HG03565 (cell line): Measurements from ENCODE around the gene PLCD3.

Experiments used
- ATAC-seq: cut with Tn5 transposase; IDR thresholded peaks from one replicate; pipeline ENCODE4 v1.9.1; 2021; ENCODE audit warnings: mild to moderate bottlenecking, moderate library complexity; ENCODE audit not compliant: unreplicated experiment

PLCD3 gene

DNA sequence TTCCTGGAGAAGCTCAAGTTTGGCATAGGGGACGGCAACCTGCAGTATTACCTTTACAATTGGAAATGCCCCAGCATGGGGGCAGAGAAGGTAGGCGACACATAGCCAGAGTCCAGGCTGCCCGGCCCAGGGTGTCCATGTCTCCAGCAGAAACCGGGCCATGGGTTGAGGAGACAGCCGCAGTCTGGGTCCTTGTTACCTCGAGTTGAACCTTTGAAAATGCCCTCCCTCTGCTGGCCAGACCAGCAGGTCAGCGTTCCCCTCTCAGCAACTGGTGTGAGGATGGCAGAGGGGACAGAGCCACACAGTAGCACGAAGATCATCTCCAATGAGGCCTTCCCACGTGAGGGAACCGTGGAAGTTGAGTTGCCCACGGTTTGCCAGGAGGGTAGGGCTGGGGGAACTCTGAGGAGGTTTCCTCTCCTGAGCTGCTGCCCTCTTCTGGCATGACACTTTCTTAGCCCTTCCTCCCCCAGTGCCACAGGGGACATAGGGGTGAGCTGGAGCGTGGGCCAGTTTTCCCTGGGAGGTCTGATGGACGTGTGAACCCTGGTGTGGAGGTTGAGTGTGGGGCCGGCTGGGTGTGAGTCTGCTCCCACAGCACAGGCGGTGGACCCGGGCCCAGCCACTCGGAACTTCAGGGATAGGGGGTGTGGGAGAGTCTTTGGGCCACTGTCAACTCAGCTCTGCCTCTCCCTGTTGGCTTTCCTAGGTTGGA, 27.2 kb downstream of the PLCD3 start:
- ATAC-seq, result no peak

DNA sequence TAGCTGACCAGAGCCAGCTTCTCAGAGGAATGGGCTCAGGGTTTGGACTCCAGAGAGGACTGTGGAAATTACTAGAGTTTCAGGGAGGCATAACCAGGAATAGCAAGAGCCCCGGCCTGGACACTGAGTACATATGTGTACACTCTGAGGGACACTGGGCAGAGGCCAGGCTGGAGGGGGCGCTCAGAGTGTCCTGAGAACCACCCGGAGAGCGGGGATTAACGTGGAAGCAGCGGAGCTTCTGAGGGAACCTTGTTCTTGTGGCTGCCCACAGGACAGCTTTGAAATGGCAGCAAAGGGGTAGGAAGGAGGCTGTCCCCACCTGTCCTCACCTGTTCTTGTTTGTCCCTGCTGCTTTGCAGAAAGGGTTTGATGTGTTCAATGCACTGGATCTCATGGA, 27.8 kb downstream of the PLCD3 start:
- no peak for ATAC-seq

GRCh38 chr17:45104029-45104428, 28.3 kb downstream of the PLCD3 start:
- no peak for ATAC-seq

DNA sequence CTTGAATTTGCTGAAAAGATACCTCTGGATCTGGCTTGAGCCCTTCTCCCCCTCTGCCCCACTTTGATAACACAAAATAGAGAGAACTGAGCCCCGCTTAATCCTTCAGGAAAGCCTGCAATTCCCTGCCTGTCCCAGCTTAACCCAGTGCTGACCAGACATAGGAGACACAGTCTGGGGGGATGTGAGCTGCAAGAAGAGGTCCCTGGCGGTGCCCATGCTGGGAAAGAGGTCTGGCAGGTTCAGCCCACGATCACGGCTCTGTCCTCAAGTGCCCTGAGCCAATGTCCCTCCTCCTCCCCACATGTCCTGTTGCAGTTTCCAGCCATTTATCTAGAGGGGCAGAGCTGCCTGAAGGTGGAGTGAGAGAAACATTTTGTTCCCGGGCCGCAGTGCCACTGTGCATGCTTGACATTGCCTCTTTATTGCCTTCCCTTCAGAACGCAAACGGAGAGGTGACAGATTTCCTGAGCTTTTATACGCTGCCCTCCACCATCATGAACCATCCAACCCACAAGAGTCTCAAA, 29.0 kb downstream of the PLCD3 start:
- ATAC-seq, result no peak

DNA sequence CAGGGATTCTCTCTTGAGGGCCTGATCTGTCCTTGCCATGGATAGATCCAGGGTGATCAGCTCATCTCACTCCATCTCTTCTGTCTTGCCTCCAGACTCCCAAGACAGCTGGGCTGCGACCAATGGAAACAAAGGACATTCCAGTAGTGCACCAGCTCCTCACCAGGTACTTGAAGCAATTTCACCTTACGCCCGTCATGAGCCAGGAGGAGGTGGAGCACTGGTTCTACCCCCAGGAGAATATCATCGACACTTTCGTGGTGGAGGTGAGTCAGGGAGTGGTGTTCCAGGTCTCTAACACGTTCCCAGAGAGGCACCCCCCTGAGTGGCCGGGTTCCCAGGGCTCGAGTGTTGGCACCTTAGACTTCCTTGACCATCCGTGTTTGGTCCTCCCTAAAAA, 29.5 kb downstream of the PLCD3 start:
- no peak for ATAC-seq

- no peak for ATAC-seq
Measured at GRCh38 chr17:45101883-45102811, 30.2 kb downstream of the PLCD3 start.

DNA sequence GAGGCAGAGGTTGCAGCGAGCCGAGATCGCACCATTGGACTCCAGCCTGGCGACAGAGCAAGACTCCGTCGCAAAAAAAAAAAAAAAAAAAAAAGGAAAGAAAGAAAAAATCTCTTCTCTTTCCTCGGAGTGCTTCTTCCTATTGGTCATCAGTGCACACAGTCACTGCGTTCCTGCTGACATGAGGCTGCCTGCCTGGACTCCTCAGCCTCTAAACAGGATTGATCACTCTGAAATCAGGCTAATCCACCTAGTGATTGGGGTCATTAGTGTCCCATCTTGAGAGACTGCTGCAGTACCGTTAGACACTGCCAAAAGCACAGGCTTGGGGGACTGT, 30.8 kb downstream of the PLCD3 start:
- ATAC-seq, result no peak

DNA sequence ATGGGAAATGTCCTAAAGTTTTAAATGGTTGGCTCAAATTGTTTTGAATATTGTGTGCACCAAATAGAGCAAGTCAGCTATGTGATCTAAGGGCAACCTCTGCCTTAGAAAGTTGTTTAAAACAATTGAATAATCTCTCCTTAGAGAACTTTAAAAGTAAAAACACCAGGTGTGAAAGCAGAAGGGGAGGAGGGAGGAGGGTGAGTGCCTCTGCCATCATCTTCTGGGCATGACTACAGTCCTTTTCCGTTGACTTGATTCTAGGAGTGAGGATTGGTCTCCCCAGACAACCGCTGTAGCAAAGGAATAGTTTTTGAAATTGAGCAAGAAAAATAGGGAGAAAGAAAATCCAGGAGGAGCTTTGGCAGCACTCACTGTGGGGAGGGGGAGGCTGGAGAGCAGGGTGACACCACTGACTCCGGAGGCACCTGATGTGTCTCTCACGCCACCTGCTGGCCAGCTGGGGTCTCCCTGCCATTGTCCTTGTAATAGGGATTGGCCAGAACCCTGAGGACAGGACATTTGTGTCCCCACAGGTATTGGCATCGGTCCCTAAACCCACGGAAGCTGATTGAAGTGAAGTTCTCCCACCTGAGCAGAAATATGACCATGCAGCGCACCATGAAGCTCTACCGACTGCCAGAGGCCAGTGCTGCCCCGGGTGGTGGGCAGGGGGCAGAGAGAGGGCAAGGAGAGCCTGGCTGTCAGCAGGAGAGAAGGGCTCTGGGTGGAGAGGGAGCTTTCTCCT, 33.3 kb downstream of the PLCD3 start:
- no peak for ATAC-seq

DNA sequence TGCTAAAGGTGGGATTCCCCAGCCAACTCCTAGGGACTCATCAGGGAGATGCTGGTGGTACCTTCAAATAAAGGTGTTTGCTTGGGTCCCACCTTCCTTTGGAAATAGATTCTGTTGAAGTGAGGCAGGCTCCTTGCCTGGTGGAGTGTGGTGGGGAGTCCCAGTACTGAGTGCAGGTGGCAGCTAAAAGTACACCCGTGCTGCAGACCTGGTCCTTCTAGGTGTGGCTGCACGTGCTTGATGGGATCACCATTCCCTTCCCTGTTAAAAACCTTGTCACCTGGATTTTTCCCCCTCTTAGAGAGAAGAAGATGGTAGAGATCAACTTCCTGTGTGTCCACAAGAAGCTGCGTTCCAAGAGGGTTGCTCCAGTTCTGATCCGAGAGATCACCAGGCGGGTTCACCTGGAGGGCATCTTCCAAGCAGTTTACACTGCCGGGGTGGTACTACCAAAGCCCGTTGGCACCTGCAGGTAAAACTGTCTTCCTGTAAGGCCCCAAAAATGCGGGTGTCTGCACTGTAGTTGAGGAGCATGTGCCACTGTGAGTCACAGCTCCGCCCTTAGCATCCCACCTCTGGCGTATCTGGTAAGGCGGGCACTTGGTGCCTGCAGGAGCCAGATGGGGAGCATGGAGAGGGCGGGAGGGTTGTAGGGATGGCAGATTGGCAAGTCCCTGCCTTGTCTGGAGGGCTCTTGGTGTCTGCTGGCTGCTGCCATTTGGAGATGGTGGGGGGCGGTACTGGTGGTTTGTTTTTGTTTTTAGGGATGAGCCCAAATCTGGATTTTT, 34.0 kb downstream of the PLCD3 start:
- no peak for ATAC-seq

GRCh38 chr17:45096926-45097325, 35.4 kb downstream of the PLCD3 start:
- no peak for ATAC-seq

GRCh38 chr17:45096141-45096540, 36.2 kb downstream of the PLCD3 start:
- no peak for ATAC-seq

DNA sequence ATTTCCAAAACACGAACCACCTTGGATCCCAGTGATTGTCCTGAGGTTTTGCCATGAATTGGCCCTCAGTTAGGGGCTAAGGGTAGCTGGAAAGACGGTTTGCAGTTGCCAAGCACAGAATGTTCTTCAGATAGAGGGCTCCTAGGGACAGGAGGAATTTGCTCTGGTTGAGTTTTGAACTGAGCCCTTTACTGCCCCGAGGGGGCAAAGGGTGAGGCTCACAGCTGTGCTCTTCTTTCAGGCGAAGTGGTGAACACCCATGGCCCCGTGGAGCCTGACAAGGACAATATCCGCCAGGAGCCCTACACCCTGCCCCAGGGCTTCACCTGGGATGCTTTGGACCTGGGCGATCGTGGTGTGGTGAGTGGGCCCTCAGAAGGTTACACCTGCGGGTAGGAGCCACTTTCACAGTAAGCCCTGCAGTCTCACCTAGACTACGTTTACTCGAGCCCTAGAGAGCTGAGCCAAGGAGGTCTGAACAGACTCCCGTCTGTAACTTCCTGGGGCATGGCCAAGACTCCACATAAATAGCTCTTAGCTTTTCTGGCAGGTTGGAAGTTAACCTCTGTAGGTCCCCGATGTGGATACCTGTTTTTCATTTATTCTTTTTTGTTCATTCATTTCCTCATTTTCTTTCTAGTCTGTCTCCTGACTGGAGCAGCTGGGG, 38.7 kb downstream of the PLCD3 start:
- no peak for ATAC-seq

GRCh38 chr17:45092911-45093430, 39.3 kb downstream of the PLCD3 start:
- ATAC-seq, result no peak

DNA sequence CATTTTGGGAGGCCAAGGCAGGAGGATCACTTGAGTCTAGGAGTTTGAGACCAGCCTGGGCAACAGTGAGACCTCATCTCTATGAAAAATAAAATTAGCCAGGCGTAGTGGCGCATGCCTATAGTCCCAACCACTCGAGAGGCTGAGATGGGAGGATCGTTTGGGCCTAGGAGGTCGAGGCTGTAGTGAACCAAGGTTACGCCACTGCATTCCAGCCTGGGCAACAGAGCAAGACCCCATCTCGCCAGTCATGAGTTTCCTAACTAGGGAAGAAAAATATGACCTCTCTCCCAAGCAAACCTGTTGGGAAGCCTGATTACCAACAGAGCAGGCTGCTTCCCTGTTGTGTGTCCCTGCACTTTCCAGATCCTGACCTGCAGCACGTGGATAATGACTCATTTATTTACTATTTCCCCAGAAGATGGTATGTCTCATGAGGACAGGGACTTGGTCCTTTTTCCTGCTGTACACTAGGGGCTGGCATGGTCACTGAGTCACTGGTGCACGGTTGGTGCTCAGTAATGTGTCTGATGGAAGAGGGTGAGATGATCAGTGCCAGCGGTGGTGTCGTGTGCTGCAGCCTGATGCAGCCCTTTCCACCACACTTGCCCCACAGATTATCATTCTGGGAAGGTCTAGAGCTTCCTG, 40.4 kb downstream of the PLCD3 start:
- no peak for ATAC-seq

- no peak for ATAC-seq
Measured at GRCh38 chr17:45090711-45091110, 41.6 kb downstream of the PLCD3 start.

DNA sequence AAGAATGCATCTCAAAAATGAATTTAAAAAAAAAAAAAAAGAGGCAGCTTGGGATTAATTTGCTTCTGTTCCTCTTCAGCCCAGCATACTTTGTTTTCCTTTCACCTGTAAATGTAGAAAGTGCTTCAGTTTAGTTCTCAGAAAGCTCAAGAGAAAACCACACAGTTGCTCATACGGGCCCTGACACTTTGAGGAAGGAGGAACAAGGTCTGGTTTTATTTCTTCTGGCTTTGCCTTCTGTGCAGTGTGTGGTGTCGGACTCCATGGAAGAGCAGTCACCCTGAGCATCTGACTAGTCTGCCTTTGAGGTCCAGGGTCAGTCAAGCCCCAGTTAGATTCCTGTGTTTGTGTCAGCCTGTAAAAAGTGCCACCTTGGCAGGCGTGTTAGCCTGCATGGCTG, 43.6 kb downstream of the PLCD3 start:
- ATAC-seq, result no peak

- no peak for ATAC-seq
Measured at GRCh38 chr17:45087978-45088377, 44.3 kb downstream of the PLCD3 start.

GRCh38 chr17:45087504-45087975, 44.8 kb downstream of the PLCD3 start:
- no peak for ATAC-seq

DNA sequence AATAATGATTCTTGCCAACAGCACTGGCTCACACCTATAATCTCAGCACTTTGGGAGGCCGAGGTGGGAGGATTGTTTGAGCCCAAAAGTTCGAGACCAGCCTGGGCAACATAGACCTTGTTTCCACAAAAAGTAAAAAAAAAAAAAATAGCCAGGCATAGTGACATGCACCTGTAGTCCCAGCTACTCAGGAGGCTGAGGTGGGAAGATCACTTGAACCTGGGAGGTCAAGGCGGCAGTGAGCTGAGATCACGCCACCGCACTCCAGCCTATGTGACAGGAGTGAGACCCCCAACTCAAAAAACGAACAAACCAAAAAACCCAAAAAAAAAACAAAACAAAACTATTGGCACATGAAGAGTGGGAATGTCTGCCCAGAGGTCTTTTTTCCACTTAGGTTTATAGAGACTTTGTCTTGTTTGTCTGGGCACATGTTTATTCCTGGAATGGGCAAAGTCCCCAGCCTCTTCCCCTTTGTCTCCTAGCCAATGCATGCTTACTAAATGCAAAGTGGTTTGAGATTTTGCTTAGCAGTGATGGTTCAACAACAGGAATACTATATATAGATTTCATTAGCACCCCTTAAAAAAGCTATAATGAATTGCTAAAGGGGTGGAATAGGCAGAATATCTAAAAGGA, 45.3 kb downstream of the PLCD3 start:
- ATAC-seq, result no peak
